Gastrocnemius medialis (tissue), 4 donors: Measurements from ENCODE around the gene CASP8.

Source experiments
- POLR2A ChIP-seq, 2 donors: fragments of 450-650 bp; IDR thresholded peaks; one replicate each; pipeline ENCODE4 v1.6.1; 2017; ENCODE audit warnings: antibody characterized with exemption in 2 of 2, mild to moderate bottlenecking in 2 of 2, moderate library complexity in 2 of 2
- TF ChIP-seq, protein P1 (sequence below), 5 experiments: fragments of 450-650 bp in 3 of 5; fragments of 200-600 bp in 2 of 5; sonication (generic) in 2 of 5; IDR thresholded peaks in 4 of 5; conservative IDR thresholded peaks in 1 of 5; 1 replicate in 4 of 5; 2 replicates in 1 of 5; pipeline ENCODE4 v1.5.1; 2016 to 2019; ENCODE audit warnings: antibody characterized with exemption in 5 of 5, mild to moderate bottlenecking in 3 of 5, moderate library complexity in 3 of 5

DNA sequence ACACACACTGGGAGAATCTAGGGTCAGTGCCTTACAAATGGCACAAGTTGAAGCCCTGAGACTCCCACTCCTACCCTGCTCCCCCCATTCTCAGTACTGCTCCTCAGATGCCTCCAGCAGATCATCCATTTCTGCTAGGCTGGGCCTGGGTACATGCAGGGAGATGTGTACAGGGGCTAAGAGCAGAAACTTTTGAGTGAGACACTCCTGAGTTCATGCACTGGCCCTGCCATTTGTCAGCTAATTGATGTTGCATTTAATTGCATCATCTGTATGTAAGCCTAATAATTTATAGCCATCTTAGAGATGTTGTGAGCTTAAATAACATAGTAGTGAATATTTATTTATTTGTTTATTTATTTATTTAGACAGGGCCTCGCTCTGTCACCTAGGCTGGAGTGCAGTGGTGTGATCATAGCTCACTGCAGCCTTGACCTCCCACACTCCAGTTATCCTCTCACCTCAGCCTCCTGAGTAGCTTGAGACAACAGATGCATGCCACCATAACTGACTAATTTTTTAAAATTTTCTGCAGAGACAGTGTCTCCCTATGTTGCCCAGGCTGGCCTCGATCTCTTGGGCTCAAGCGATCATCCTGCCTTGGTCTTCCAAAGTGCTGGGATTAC is 4.8 kb upstream of the CASP8 start:
- TF ChIP-seq, protein P1, sequence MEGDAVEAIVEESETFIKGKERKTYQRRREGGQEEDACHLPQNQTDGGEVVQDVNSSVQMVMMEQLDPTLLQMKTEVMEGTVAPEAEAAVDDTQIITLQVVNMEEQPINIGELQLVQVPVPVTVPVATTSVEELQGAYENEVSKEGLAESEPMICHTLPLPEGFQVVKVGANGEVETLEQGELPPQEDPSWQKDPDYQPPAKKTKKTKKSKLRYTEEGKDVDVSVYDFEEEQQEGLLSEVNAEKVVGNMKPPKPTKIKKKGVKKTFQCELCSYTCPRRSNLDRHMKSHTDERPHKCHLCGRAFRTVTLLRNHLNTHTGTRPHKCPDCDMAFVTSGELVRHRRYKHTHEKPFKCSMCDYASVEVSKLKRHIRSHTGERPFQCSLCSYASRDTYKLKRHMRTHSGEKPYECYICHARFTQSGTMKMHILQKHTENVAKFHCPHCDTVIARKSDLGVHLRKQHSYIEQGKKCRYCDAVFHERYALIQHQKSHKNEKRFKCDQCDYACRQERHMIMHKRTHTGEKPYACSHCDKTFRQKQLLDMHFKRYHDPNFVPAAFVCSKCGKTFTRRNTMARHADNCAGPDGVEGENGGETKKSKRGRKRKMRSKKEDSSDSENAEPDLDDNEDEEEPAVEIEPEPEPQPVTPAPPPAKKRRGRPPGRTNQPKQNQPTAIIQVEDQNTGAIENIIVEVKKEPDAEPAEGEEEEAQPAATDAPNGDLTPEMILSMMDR (IDR thresholded peaks at IDR 0.05 in 4 of 5, conservative IDR thresholded peaks at IDR 0.05 in 1 of 5), result no peak
- no peak for TF ChIP-seq POLR2A (IDR thresholded peaks at IDR 0.05)
